SJCRH30 (cell line): ENCODE results near the gene COG5. TPM values are rescaled to one million over a fixed set of nuclear protein-coding genes. Genes with fewer than 3 reads are reported as not detected.

Experiments used
- DNase-seq, 2 experiments: peaks; one replicate each; pipeline ENCODE4 v3.0.0-alpha.2; 2015 to 2020
- H3K27ac ChIP-seq: fragments of 250-450 bp; sonication (Bioruptor Pico); 2 replicates; pipeline ENCODE4 v1.5.1; 2020; ENCODE audit warnings: mild to moderate bottlenecking, moderate library complexity
- H3K27me3 ChIP-seq: fragments of 250-450 bp; sonication (Bioruptor Pico); 2 replicates; pipeline ENCODE4 v1.5.1; 2020; ENCODE audit warnings: mild to moderate bottlenecking, moderate library complexity
- H3K36me3 ChIP-seq: fragments of 250-450 bp; sonication (Bioruptor Pico); 2 replicates; pipeline ENCODE4 v1.5.1; 2020; ENCODE audit warnings: mild to moderate bottlenecking, moderate library complexity
- H3K4me1 ChIP-seq: fragments of 250-450 bp; sonication (Bioruptor Pico); 2 replicates; pipeline ENCODE4 v1.5.1; 2020; ENCODE audit warnings: mild to moderate bottlenecking, moderate library complexity
- H3K4me3 ChIP-seq: fragments of 250-450 bp; sonication (Bioruptor Pico); 2 replicates; pipeline ENCODE4 v1.5.1; 2020; ENCODE audit warnings: mild to moderate bottlenecking, moderate library complexity
- H3K9me3 ChIP-seq: fragments of 250-450 bp; sonication (Bioruptor Pico); replicated peaks from 2 replicates; pipeline ENCODE4 v1.5.1; 2020; ENCODE audit warnings: mild to moderate bottlenecking, moderate library complexity
- total RNA-seq: library from RNA; depleted of rRNA; stranded (reverse); fragments of >200 nt; shearing (Covaris generic); gene quantifications from 2 replicates; pipeline ENCODE4 v1.2.3, GENCODE V29; 2014

The COG5 gene
- total RNA-seq, 1 experiment from 2014 or later: 41.1 TPM

- DNase-seq: no peak
- Histone ChIP-seq H3K27ac (no peak overlapping the region), H3K27me3 (no peaks in the 10 kb centered on the region), H3K4me3 (no peak overlapping the region), H3K9me3 (no peaks in the 10 kb centered on the region), H3K4me1 (no peaks in the 10 kb centered on the region), H3K36me3 (no peaks in the 10 kb centered on the region; the same call in 1 of the 2 replicates)
These were observed 251.3 kb downstream of the COG5 start for GRCh38 chr7:107312418-107312817.

- Histone ChIP-seq H3K4me1 (no peaks in the 10 kb centered on the region), H3K27ac (no peak overlapping the region)
- no peak for DNase-seq
These were observed 254.4 kb downstream of the COG5 start for GRCh38 chr7:107309296-107309695.

GRCh38 chr7:107304636-107305035 lies 259.1 kb downstream of the COG5 start:
- no peaks in the 10 kb centered on the region for H3K4me1 ChIP-seq
- H3K27me3 ChIP-seq: no peaks in the 10 kb centered on the region
- no peak for DNase-seq
- no peaks in the 10 kb centered on the region for H3K36me3 ChIP-seq
- no peak overlapping the region for H3K27ac ChIP-seq
- H3K9me3 ChIP-seq: no peaks in the 10 kb centered on the region
- H3K4me3 ChIP-seq: no peak overlapping the region

More at GRCh38 chr7:107309296-107309695, 254.4 kb downstream of the COG5 start:
- no peaks in the 10 kb centered on the region for H3K27me3 ChIP-seq
- H3K4me3 ChIP-seq: no peak overlapping the region
- no peaks in the 10 kb centered on the region for H3K36me3 ChIP-seq
- no peaks in the 10 kb centered on the region for H3K9me3 ChIP-seq

GRCh38 chr7:107304063-107304462 lies 259.7 kb downstream of the COG5 start:
- Histone ChIP-seq H3K36me3 (no peaks in the 10 kb centered on the region), H3K9me3 (no peaks in the 10 kb centered on the region), H3K4me3 (no peak overlapping the region), H3K4me1 (no peaks in the 10 kb centered on the region), H3K27ac (no peak overlapping the region), H3K27me3 (no peaks in the 10 kb centered on the region)
- DNase-seq: no peak

- Histone ChIP-seq H3K4me3 (no peak overlapping the region), H3K36me3 (no peaks in the 10 kb centered on the region), H3K27ac (no peak overlapping the region), H3K9me3 (no peaks in the 10 kb centered on the region), H3K27me3 (no peaks in the 10 kb centered on the region), H3K4me1 (no peaks in the 10 kb centered on the region)
- DNase-seq: no peak
These were observed 261.4 kb downstream of the COG5 start for GRCh38 chr7:107302250-107302847.

- Histone ChIP-seq H3K4me1 (no peaks in the 10 kb centered on the region), H3K27ac (no peak overlapping the region), H3K27me3 (no peaks in the 10 kb centered on the region), H3K4me3 (no peak overlapping the region), H3K9me3 (no peaks in the 10 kb centered on the region), H3K36me3 (no peaks in the 10 kb centered on the region)
- no peak for DNase-seq
These were observed 269.5 kb downstream of the COG5 start for GRCh38 chr7:107294182-107294581.

- Histone ChIP-seq H3K4me1 (no peaks in the 10 kb centered on the region), H3K4me3 (no peak overlapping the region), H3K9me3 (no peaks in the 10 kb centered on the region), H3K27me3 (no peaks in the 10 kb centered on the region), H3K36me3 (no peaks in the 10 kb centered on the region), H3K27ac (no peak overlapping the region)
- DNase-seq: no peak
These were observed 271.1 kb downstream of the COG5 start for GRCh38 chr7:107292591-107292990.

- H3K27me3 ChIP-seq: no peaks in the 10 kb centered on the region
- no peak for DNase-seq
- no peaks in the 10 kb centered on the region for H3K4me1 ChIP-seq
- H3K27ac ChIP-seq: no peak overlapping the region
- H3K4me3 ChIP-seq: no peak overlapping the region
- H3K9me3 ChIP-seq: no peaks in the 10 kb centered on the region
- no peaks in the 10 kb centered on the region for H3K36me3 ChIP-seq
These were observed 272.3 kb downstream of the COG5 start for GRCh38 chr7:107291434-107291833.

GRCh38 chr7:107286751-107287621 lies 276.7 kb downstream of the COG5 start:
- Histone ChIP-seq H3K27ac (no peak overlapping the region), H3K4me3 (no peak overlapping the region), H3K9me3 (no peaks in the 10 kb centered on the region), H3K36me3 (peaks cover 7% of the 10 kb centered on the region), H3K27me3 (no peaks in the 10 kb centered on the region), H3K4me1 (no peaks in the 10 kb centered on the region)
- no peak for DNase-seq

GRCh38 chr7:107284911-107285479 lies 278.7 kb downstream of the COG5 start:
- H3K36me3 ChIP-seq: peaks cover 9% of the 10 kb centered on the region
- no peak for DNase-seq

GRCh38 chr7:107277331-107277730 lies 286.4 kb downstream of the COG5 start:
- peaks cover 12% of the 10 kb centered on the region for H3K4me1 ChIP-seq
- no peaks in the 10 kb centered on the region for H3K9me3 ChIP-seq
- H3K4me3 ChIP-seq: no peak overlapping the region
- H3K27ac ChIP-seq: no peak overlapping the region
- H3K36me3 ChIP-seq: peaks cover 2% of the 10 kb centered on the region
- peak; percentile 10 to 52 for DNase-seq
- H3K27me3 ChIP-seq: no peaks in the 10 kb centered on the region

More at GRCh38 chr7:107284911-107285479, 278.7 kb downstream of the COG5 start:
- H3K27ac ChIP-seq: no peak overlapping the region
- no peaks in the 10 kb centered on the region for H3K9me3 ChIP-seq
- H3K27me3 ChIP-seq: no peaks in the 10 kb centered on the region
- no peaks in the 10 kb centered on the region for H3K4me1 ChIP-seq
- no peak overlapping the region for H3K4me3 ChIP-seq

GRCh38 chr7:107276220-107276827 lies 287.4 kb downstream of the COG5 start:
- Histone ChIP-seq H3K4me3 (no peak overlapping the region), H3K9me3 (no peaks in the 10 kb centered on the region), H3K36me3 (peaks cover 2% of the 10 kb centered on the region; the same call in 1 of the 2 replicates), H3K4me1 (peaks cover 12% of the 10 kb centered on the region), H3K27me3 (no peaks in the 10 kb centered on the region), H3K27ac (no peak overlapping the region)
- no peak for DNase-seq

GRCh38 chr7:107274506-107274905 lies 289.2 kb downstream of the COG5 start:
- DNase-seq: no peak
- H3K4me3 ChIP-seq: no peak overlapping the region

GRCh38 chr7:107269790-107270189 lies 293.9 kb downstream of the COG5 start:
- H3K27me3 ChIP-seq: no peaks in the 10 kb centered on the region
- H3K27ac ChIP-seq: no peak overlapping the region
- H3K4me3 ChIP-seq: no peak overlapping the region
- no peaks in the 10 kb centered on the region for H3K4me1 ChIP-seq
- DNase-seq: no peak
- H3K9me3 ChIP-seq: no peaks in the 10 kb centered on the region
- 0 out of 2 replicates have a peak, but pooled peaks cover 2% of the 10 kb centered on the region for H3K36me3 ChIP-seq

More at GRCh38 chr7:107274506-107274905, 289.2 kb downstream of the COG5 start:
- Histone ChIP-seq H3K4me1 (peaks cover 12% of the 10 kb centered on the region), H3K9me3 (no peaks in the 10 kb centered on the region), H3K36me3 (0 out of 2 replicates have a peak, but pooled peaks cover 2% of the 10 kb centered on the region), H3K27me3 (no peaks in the 10 kb centered on the region), H3K27ac (no peak overlapping the region)

GRCh38 chr7:107268594-107268993 lies 295.1 kb downstream of the COG5 start:
- no peak overlapping the region for H3K27ac ChIP-seq
- no peaks in the 10 kb centered on the region for H3K27me3 ChIP-seq
- no peaks in the 10 kb centered on the region for H3K9me3 ChIP-seq
- no peak overlapping the region for H3K4me3 ChIP-seq
- no peaks in the 10 kb centered on the region for H3K4me1 ChIP-seq
- no peak for DNase-seq
- 0 out of 2 replicates have a peak, but pooled peaks cover 2% of the 10 kb centered on the region for H3K36me3 ChIP-seq
